ENCODE results near the gene PLEKHM3. TPM values are rescaled to one million over a fixed set of nuclear protein-coding genes. Genes with fewer than 3 reads are reported as not detected.

The PLEKHM3 gene
- polyA plus RNA-seq, 2 of the 4 experiments (the other 2 are of a cell fraction): 2.9 to 6.5 TPM

DNA sequence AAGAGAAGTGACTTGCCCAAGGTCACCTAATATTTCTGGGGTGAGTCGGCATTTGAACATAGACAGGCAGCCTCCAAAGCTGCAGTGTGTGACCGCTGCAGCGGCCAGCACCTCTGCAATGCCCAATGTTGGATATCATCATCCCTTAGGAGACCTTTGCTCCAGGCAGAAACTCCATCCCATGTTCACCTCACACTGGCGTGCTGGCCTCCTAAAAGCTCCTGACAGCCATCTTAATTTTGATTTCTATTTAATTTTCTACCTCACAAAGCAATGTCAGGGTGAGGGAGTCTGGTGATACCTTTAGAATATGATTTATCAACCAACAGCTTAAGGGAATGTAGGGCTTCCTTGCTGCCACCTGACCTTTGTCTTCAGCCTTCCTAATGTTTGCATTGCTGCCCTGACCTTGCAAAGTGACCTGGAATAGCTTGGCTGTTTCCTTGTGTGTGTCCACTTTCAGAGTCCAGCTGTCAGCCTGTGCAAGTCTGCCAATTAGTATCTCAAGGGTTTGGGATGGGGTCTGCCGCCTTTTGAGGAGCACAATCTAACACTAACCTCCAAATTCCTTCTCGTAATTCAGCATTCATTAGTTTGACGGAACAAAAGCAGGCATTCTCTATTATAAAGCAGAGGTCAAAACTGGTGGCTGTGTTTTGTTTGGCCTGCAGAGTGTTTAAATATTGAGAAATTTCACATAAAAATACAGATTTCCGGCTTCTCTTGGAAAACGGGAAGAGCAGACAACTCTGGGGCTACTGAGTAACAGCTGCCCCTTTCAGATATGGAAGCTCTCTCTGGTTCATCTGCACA is 127.6 kb downstream of the PLEKHM3 start (continued):
- TF ChIP-seq RARB (CRISPR knock-in tag; IDR thresholded peaks at IDR 0.05): no peak
- no peak for TF ChIP-seq RAD21 (conservative IDR thresholded peaks at IDR 0.05 in 1 of 2, IDR thresholded peaks at IDR 0.05 in 1 of 2)
- no peak for TF ChIP-seq SMC3 (IDR thresholded peaks at IDR 0.05)
- TF ChIP-seq, protein P1, sequence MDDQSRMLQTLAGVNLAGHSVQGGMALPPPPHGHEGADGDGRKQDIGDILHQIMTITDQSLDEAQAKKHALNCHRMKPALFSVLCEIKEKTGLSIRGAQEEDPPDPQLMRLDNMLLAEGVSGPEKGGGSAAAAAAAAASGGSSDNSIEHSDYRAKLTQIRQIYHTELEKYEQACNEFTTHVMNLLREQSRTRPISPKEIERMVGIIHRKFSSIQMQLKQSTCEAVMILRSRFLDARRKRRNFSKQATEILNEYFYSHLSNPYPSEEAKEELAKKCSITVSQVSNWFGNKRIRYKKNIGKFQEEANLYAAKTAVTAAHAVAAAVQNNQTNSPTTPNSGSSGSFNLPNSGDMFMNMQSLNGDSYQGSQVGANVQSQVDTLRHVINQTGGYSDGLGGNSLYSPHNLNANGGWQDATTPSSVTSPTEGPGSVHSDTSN (IDR thresholded peaks at IDR 0.05): no peak
- TF ChIP-seq NPAS2 (CRISPR knock-in tag; IDR thresholded peaks at IDR 0.05; ENCODE audit: borderline replicate concordance): no peak
- no peak for TF ChIP-seq POLR2AphosphoS2 (conservative IDR thresholded peaks at IDR 0.05; ENCODE audit: low read length)
- no peak for TF ChIP-seq CBX2 (IDR thresholded peaks at IDR 0.05; ENCODE audit: borderline replicate concordance, low read depth)

DNA sequence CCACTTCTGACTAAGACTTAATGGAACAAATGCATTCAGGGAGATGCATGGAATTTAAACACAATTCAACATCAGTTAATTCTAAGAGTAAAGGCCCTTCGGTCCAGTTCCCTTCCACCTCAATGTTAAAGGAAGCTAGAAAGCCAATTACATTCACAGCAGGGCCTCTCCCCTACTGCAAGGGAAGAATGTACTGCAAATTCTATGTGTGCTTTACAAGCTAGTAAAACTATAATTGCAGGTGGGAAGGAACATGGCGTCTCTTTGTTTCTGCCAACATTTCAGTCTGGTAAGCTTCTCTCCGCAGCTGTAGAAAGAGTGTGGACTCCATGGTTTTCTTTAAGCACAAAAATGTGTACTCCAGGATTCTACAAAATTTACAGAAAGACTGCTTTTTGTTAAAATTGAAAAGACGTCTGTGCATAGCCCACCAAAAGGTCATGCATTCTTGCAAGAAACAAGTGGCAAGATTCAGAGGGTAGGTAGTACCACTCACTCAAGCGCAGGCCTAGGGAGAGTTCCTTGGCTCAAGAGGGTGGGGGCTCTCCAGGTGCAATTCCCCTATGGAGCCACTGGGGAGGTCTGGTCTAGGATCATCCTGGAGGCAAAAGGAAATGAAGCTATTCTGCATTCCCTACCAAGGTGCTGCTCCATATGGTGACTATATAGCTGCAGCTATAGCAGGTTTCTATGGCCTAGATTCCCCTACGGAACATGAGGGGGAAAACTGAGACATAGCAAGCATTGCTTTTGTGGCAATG is 128.6 kb downstream of the PLEKHM3 start:
- POLR2A ChIA-PET: interaction anchor here (0.6 to 1.4 kb wide), 2 partner anchors 104 to 127 kb away, joined by 3 to 9 read pairs; partner anchors contain the start of gene FZD5

DNA sequence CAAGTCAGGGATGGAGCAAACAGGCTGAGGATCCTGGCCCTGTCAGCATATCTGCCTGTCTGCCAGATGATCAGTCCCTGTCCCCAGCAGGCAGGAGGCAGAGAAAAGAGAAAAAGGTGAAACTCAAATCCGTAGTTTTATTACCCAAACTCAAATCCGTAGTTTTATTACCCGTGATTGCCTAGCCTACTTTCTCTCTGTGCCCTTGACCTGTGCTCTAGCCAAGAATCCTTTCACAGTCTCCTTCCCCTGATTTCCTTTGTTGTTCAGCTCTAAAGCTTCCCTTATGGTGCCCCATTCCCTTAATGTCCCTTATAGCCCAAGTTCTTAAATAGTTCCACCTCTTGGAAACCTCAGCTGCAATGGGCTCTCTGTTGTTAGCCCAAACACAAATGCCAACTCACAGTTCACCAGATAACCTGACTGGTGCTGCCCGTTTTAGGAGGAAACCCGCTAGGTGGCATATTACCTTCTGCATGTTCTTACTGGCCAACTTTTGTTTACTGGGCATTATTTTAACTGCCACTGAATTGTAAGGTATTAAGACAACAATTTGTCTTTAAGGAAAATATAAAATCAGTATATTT is 130.0 kb downstream of the PLEKHM3 start:
- DNase-seq (ENCODE audit: low read depth in 1 of 2, low spot score in 1 of 2): no peak
- no peak overlapping the region for H3K4me2 ChIP-seq
- ChIA-PET POLR2A (no interaction called here), CTCF (interaction anchor here (1.1 to 2.2 kb wide), 4 partner anchors 8 to 125 kb away, joined by 3 to 7 read pairs (median 5); partner anchors contain the start of gene FZD5)
- ATAC-seq: no peak
- FAIRE-seq: no peak
- H3K4me1 ChIP-seq: peaks cover 8% of the 10 kb centered on the region; the same call in 1 of the 3 replicates
- WGBS (ENCODE audit: missing lambda C conversion rate): 86% methylated on average over 5 of the region's 5 CpGs
- no peak overlapping the region for H3K4me3 ChIP-seq
- no peak overlapping the region for H3K27ac ChIP-seq
- TF ChIP-seq RARB (CRISPR knock-in tag; IDR thresholded peaks at IDR 0.05) (no peak), HOXB5 (CRISPR knock-in tag; IDR thresholded peaks at IDR 0.05) (no peak)
- H3K9me3 ChIP-seq: no peaks in the 10 kb centered on the region

More for the DNA sequence above, 128.6 kb downstream of the PLEKHM3 start:
- no peak overlapping the region for H3K4me2 ChIP-seq
- 85% methylated on average over 6 of the region's 6 CpGs for WGBS (ENCODE audit: missing lambda C conversion rate)
- H3K27ac ChIP-seq: no peak overlapping the region
- CTCF ChIA-PET: interaction anchor here (0.6 to 2.2 kb wide), 9 partner anchors 10 to 150 kb away, joined by 3 to 7 read pairs (median 3); partner anchors contain the start of gene FZD5
- TF ChIP-seq KDM5A (IDR thresholded peaks at IDR 0.05): no peak
- TF ChIP-seq TP53 (CRISPR knock-in tag; IDR thresholded peaks at IDR 0.05): no peak
- TF ChIP-seq JUNB (IDR thresholded peaks at IDR 0.05): no peak
- TF ChIP-seq HDAC2 (IDR thresholded peaks at IDR 0.05): no peak
- no peak for TF ChIP-seq RARB (CRISPR knock-in tag; IDR thresholded peaks at IDR 0.05)
- TF ChIP-seq PHF8 (IDR thresholded peaks at IDR 0.05; ENCODE audit: borderline replicate concordance, low read depth): no peak
- TF ChIP-seq, protein P2, sequence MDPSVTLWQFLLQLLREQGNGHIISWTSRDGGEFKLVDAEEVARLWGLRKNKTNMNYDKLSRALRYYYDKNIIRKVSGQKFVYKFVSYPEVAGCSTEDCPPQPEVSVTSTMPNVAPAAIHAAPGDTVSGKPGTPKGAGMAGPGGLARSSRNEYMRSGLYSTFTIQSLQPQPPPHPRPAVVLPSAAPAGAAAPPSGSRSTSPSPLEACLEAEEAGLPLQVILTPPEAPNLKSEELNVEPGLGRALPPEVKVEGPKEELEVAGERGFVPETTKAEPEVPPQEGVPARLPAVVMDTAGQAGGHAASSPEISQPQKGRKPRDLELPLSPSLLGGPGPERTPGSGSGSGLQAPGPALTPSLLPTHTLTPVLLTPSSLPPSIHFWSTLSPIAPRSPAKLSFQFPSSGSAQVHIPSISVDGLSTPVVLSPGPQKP (IDR thresholded peaks at IDR 0.05; ENCODE audit: low read depth, low read length): no peak
- TF ChIP-seq, protein P3, sequence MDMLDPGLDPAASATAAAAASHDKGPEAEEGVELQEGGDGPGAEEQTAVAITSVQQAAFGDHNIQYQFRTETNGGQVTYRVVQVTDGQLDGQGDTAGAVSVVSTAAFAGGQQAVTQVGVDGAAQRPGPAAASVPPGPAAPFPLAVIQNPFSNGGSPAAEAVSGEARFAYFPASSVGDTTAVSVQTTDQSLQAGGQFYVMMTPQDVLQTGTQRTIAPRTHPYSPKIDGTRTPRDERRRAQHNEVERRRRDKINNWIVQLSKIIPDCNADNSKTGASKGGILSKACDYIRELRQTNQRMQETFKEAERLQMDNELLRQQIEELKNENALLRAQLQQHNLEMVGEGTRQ (IDR thresholded peaks at IDR 0.05): no peak
- no peak for TF ChIP-seq ZFP36 (IDR thresholded peaks at IDR 0.05; ENCODE audit: borderline replicate concordance, partially characterized antibody)
- TF ChIP-seq ZNF302 (CRISPR knock-in tag; IDR thresholded peaks at IDR 0.05): no peak
- TF ChIP-seq SMC3 (IDR thresholded peaks at IDR 0.05): no peak
- TF ChIP-seq, protein P4, sequence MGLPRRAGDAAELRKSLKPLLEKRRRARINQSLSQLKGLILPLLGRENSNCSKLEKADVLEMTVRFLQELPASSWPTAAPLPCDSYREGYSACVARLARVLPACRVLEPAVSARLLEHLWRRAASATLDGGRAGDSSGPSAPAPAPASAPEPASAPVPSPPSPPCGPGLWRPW (IDR thresholded peaks at IDR 0.05): no peak
- TF ChIP-seq FOSB (CRISPR knock-in tag; IDR thresholded peaks at IDR 0.05): no peak
- no peak for TF ChIP-seq RAD21 (conservative IDR thresholded peaks at IDR 0.05 in 1 of 2, IDR thresholded peaks at IDR 0.05 in 1 of 2)
- no peak for TF ChIP-seq TFCP2L1 (CRISPR knock-in tag; IDR thresholded peaks at IDR 0.05)
- TF ChIP-seq CBX2 (IDR thresholded peaks at IDR 0.05; ENCODE audit: borderline replicate concordance, low read depth): no peak
- no peak for TF ChIP-seq NPAS2 (CRISPR knock-in tag; IDR thresholded peaks at IDR 0.05; ENCODE audit: borderline replicate concordance)
- no peak for TF ChIP-seq ZSCAN20 (CRISPR knock-in tag; IDR thresholded peaks at IDR 0.05)
- no peak for TF ChIP-seq BHLHE40 (IDR thresholded peaks at IDR 0.05; ENCODE audit: low read depth, low read length)
- no peak for TF ChIP-seq CBX8 (IDR thresholded peaks at IDR 0.05)
- FAIRE-seq (no peak), ATAC-seq (peak; percentile 81 to 94; a peak in 5 of 6 replicates), DNase-seq (ENCODE audit: low read depth in 1 of 2, low spot score in 1 of 2) (peak; percentile 18 to 43)
- H3K9me3 ChIP-seq: no peaks in the 10 kb centered on the region
- H3K4me3 ChIP-seq: no peak overlapping the region
- H3K4me1 ChIP-seq: peaks cover 8% of the 10 kb centered on the region; the same call in 1 of the 3 replicates

All from A549 (cell line).